Measurements from ENCODE around the gene WFIKKN2.

WFIKKN2 gene

DNA sequence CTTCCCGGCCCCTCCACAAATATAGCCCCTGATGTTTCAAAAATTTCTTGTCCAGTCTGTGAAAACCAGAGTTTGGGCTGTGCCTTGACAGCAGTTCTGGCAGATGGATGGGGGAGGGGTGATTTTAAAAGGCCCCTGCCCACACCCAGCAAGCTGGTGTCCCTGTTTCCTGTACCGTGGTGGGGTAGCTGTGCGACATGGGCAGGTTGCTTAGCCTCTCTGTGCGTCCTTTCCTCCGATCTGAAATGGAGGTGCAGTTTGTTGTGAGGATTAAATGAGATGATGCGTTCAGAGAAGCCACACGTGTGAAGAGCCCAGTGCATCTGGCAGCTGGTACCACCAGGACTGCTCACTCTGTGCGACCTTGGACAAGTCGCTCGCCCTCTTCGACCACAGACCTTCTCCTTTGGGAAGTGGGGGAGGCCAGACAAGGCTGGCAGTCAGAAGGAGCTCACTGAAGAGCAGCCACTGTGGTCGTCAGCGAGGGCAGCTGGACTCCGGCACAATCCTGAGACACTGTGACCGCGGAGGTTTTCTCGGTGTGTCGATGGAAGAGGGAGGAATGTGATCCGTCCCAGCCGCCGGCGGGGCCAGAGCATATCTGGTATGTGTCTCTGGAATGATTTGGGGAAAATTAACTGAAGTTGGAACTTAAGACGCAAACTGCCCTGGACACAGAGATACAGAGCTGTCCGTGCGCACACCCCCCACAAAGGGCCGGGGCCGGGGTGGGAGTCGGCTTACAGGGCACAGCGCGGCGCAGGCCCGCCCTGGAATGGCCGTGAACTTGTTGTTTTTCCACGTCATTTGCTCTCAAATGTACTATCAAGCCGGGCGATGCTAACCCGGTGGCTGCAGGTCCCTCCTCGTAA lies 721 bp upstream of the WFIKKN2 start:
- DNase-seq = peak; percentile 76

DNA sequence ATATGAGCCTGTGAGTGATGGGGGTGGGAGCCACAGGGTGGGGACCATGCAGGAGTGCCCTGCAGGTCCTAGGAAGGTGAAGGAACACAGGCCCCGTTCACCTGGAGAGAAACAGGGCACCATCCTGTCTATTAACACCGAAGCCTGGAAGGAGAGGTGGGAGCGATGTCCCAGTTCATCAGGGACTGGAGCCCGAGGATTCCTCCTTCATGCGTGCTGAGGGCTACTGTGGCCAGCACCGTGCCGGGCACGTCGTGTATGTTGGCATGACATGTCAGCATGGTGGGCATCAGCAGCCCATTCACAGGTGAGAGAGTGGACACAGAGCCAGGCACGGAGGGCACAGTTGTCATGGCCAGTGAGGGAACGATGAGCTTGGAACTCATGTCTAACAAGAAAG lies 1.4 kb downstream of the WFIKKN2 start:
- no peak for DNase-seq

DNA sequence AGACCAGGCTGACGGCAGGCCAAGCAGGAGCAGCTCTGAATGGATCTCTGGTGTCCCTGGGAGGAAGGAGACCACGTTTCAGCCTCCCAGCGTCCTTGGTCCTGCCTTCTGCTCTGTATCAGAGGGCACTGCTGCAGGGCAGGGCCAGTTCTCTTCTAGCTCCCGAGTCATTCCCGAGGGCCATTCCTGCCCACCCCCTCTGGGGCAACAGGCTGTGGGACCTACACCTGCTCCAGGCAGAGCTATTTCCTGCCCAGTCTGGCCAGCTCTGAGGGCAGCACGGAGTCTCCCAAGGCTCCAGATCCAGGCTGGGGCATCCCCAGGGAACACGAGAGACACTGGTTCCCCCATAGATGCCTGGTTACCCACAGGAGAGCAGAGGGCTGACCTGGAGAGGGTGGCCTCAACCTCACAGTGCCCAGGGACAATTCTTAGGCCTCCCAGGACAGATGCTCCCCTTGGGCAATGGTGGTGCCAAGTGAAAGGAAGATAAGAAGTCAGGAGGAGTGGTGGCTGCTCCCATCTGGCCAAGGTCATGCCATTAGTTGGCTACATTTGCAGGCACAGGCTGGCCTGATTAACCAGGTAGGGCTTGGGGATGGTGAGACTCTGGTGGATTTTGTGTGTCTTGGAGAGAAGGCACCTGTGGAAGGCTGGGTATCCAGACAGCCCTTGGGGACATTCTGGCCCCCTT lies 2.0 kb downstream of the WFIKKN2 start:
- DNase-seq = no peak

DNA sequence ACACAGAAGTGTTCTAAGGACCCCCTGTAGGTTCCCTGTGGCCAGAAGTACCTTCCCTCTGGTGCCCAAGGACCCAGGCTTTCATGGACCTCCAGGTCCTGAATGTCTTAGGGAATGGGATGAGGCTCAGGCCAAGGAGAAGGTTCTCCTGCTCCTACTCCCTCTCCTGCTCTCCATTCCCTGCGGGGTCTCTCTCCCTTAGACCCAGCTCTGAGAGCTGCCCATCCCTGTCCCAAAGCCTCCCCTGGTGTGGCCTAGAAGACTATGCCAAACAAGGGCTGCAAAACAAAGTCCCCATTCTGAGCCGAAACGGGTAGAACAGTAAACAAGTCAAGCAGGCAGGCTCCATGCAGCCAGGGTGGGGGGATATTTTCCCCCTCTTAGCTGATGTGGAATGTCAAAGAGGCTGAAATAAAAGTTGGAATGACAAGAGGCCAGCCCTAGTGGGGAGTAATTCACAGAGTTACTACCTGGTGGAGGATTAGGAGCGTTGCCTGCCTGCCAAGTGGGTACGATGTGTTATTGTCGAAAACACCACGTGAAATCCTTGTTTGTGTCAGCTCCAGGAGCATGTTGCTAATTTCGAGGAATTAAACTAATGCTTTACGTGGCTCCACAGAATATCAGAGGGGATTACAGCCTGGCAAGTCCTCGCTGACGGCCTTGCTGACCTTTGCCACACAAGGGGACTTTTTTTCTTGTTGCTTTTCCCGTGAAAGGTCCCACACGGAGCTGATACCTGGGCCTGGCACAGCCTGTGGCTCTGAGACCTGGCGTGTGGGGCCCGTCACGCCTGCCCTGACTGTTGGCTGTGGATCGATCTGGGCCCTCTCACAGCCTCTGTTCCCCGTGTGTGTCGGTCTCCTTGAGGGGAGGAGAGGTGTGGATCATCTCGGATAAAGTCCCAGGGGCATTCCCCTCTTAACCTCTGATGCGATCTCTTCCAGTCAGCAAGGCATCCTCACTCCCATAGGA lies 2.9 kb downstream of the WFIKKN2 start:
- DNase-seq = no peak

DNA sequence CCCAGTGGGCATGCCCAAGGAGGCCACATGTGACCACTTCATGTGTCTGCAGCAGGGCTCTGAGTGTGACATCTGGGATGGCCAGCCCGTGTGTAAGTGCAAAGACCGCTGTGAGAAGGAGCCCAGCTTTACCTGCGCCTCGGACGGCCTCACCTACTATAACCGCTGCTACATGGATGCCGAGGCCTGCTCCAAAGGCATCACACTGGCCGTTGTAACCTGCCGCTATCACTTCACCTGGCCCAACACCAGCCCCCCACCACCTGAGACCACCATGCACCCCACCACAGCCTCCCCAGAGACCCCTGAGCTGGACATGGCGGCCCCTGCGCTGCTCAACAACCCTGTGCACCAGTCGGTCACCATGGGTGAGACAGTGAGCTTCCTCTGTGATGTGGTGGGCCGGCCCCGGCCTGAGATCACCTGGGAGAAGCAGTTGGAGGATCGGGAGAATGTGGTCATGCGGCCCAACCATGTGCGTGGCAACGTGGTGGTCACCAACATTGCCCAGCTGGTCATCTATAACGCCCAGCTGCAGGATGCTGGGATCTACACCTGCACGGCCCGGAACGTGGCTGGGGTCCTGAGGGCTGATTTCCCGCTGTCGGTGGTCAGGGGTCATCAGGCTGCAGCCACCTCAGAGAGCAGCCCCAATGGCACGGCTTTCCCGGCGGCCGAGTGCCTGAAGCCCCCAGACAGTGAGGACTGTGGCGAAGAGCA lies 4.4 kb downstream of the WFIKKN2 start:
- DNase-seq = no peak

DNA sequence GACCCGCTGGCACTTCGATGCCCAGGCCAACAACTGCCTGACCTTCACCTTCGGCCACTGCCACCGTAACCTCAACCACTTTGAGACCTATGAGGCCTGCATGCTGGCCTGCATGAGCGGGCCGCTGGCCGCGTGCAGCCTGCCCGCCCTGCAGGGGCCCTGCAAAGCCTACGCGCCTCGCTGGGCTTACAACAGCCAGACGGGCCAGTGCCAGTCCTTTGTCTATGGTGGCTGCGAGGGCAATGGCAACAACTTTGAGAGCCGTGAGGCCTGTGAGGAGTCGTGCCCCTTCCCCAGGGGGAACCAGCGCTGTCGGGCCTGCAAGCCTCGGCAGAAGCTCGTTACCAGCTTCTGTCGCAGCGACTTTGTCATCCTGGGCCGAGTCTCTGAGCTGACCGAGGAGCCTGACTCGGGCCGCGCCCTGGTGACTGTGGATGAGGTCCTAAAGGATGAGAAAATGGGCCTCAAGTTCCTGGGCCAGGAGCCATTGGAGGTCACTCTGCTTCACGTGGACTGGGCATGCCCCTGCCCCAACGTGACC lies 5.0 kb downstream of the WFIKKN2 start:
- no peak for DNase-seq

GRCh38 chr17:50841277-50841948 lies 6.0 kb downstream of the WFIKKN2 start:
- no peak for DNase-seq

GRCh38 chr17:50841949-50842354 lies 6.6 kb downstream of the WFIKKN2 start:
- peak; percentile 71 for DNase-seq

DNA sequence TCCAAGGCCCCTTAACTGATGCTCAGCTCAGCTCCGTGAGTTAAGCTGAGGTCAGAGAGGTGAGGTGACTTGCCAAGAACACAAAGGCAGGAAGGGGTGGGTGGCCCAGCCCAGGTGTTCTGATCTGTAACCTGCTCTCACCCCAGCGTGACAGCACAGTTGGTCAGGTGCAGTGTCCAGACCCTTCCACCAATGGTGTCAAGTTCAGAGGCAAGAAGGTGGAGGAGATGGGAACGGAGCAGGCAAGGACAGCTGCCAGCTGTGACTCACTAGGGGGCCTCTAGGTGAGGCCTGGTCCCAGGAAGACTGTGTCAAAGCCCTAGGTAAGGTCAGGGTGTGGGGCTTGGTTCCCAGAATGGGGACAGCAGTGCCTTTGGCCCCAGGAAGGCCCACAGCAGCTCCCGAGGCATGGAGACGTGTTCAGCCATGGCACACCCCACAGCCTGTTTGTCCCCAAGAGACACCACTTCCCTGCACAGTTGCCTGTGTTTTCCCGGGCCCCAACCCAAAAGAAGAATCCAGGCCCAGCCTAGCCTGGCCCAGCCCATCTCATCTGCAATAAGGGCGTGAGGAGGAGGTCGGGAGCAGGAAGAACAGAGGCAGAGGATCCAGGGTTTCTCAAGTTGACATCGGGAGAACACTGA lies 7.2 kb downstream of the WFIKKN2 start:
- no peak for DNase-seq

DNA sequence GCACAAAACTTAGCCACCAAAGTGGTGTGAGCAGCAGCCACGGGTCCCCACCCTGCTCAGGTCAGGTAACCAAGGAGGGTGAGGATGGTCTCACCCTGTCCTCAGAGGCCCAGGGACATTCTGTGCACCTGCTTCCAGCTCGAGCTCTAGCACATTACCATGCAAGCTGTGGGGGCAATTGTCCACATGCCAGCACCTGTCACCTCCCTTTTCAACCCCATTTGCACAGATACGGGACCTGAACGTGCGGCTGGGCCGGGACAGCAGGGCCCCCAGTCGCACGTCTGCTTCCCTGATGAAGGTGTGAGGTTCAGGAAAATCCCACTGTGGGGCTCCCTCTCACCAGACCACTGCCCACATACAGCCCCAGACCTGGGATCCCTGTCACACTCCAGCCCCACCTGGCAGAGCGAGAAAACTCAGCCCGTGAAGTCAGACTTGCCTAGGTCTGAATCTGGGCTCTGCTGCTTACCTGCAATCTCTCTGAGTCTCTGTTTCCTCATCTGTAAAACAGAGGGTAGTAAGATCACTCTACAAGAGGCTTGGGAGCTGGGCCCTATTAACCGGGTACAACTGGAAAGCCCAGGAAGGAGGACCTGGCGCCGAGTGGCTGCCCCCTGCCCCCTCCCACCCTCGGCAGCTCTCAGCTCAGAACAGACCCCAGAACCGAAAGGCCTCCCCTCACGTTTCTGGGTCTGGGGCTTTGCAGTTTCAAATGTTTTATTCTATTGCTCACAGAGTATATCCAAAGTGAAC lies 7.9 kb downstream of the WFIKKN2 start:
- DNase-seq = no peak

GRCh38 chr17:50844117-50844700 lies 8.8 kb downstream of the WFIKKN2 start:
- DNase-seq = no peak

DNA sequence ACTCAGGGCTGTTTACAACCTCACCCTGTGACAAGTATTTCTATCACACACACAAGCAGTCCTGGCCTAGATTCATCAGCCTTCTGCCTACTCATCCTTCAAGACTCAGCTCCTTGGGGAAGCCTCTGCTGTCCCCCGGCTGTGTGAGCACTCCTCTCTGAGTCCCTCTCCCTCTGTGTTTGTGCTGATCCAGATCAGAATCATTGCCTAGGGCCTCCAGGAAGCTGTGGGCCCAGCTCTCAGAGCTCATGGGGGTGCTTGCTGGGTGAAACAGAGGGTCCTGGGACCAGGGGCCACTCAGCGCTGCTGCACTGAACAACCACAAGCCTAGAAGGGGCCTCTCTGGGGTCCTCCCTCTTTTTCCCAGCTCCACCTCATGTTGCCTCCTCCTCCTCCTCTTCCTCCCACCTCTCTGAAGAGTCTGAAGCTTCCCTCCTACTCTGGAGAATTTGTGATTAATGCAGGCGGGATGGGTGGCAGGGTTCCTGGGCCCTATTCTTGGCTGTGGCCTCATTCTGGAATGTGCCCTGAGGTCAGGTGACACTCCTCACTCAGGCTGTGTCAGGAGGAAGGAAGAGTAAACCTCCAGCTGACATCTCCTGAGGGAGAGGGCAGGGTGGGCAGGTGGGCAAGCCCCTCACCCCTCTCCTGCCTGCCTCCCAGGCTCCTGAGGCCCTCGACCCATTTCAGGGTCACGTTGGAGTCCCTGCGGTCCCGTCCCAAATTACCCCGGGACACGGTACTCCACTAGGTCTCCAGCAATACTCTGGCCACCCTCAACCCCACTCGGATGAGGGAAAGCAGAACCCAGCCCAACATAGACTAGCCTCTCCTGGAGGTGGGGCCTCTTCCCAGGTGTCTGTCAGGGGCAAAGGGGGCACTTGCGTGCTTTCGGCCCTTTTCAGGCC lies 10.1 kb downstream of the WFIKKN2 start:
- no peak for DNase-seq

GRCh38 chr17:50847566-50847965 lies 12.2 kb downstream of the WFIKKN2 start:
- DNase-seq = no peak

DNA sequence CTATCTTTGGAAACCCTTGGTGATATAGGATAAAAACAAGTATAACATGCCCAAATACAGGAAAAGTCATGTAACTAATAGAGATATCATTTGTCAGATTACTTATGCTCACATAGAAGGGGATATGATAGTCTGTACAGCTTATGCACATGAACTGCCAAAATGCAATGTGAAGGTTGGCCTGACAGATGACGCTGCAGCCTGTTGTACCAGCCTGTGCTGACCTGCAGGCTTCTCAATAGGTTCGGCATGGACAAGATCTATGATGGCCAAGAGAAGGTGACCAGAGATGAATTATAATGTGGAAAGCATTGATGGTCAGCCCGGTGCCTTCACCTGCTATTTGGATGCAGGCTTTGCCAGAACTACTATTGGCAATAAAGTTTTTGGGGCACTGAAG lies 12.7 kb downstream of the WFIKKN2 start:
- DNase-seq = no peak

DNA sequence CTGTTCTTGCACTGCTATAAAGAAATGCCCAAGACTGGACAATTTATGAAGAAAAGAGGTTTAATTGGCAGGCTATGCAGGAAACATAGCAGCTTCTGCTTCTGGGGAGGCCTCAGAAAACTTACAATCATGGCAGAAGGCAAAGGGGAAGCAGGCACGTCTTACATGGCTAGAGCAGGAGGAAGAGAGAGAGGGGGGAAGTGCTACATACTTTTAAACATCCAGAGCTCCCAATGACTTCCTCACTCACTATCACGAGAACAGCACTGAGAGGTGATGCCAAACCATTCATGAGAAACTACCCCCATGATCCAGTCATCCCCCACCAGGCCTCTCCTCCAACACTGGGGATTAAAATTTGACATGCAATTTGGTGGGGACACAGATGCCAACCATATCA lies 13.3 kb downstream of the WFIKKN2 start:
- no peak for DNase-seq

GRCh38 chr17:50850640-50851039 lies 15.3 kb downstream of the WFIKKN2 start:
- DNase-seq = no peak

DNA sequence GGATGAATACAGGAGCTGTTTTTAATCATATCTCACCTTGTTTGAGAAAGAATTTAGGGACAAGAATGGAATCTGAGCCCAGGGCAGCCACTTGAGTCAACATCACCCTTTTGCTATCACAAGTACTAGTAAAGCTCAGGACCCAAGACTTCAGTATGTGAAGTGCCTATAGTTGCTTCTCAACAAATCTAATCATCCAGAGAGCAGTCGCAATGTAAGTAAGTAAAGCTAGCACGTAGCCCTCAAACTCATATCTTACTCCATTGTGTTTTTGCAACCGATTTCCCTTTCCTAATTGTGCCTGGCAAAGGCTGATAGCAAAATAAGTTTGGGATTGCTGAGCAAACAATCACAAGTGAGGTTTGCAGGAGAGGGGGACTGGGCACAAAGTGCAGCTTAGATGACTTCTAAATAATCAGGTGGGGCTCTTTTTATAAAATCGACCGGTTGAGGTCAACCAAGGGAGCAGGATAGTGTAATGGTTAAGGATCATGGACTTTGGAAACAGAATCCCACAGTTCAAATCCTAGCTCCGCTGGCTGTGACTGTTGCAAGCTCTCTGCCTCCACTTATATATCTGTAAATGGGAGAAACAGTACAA lies 17.7 kb downstream of the WFIKKN2 start:
- no peak for DNase-seq

DNA sequence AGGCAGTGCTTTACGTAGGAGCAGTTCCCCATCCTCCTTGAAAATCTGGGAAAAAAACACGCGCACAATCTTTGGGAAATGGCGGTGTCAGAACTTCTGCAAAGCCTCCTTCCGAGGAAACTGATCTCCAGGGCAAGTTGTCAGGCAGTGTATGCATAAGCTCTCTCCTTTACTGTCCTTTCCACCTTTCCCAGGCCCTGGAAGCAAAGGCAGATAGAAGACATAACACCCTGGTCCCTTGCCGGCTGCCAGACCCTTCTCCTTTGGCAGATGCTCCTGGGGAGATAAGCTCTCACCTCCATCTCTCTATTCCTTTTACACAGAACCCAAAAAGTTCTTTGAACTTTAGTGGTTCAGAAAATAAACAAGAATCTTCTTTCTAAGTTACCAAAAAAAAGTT lies 18.4 kb downstream of the WFIKKN2 start:
- no peak for DNase-seq

All from right kidney (tissue), 1 donor.